ENCODE data around the gene NEK10.

Gene NEK10

DNA sequence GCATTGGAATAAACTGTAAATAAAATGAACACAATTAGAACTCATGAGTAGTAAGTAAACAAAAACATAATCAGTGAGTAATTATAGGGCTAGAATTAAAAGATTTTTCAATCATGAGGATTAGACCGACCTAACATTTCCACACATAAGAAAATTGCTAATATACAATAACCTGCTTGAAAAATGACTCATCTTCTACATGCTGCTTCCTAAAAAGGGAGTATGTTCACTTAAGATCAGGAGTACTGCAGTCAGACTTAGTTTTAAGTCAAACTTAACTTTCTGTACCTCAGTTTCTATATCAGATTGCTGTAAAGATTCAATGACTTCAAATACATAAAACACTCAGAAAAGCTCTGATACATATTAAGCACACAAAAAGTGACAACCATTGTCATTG, 22.6 kb upstream of the NEK10 start:
- Histone ChIP-seq H3K4me3 (ENCODE audit: low read length, poor library complexity, severe bottlenecking) (no peak overlapping the region), H3F3A (ENCODE audit: low read depth) (no peaks in the 10 kb centered on the region), H3K79me2 (ENCODE audit: insufficient read depth, low read length) (no peaks in the 10 kb centered on the region), H3K27me3 (ENCODE audit: insufficient read depth, low read length, poor library complexity, severe bottlenecking) (no peaks in the 10 kb centered on the region), H2AFZ (ENCODE audit: low read length) (no peak overlapping the region), H3K9me2 (replicated peaks; ENCODE audit: low read depth, low read length) (no peaks in the 10 kb centered on the region), H4K20me1 (ENCODE audit: insufficient read depth, low read length, poor library complexity, severe bottlenecking) (no peaks in the 10 kb centered on the region), H3K9me3 (ENCODE audit: insufficient read depth, low read depth, low read length) (no peaks in the 10 kb centered on the region), H3K4me2 (ENCODE audit: low read depth, low read length, poor library complexity, severe bottlenecking) (no peak overlapping the region), H3K4me1 (ENCODE audit: insufficient read depth, low read length, poor library complexity, severe bottlenecking) (no peaks in the 10 kb centered on the region), H3K9ac (ENCODE audit: low read depth, low read length, poor library complexity, severe bottlenecking) (no peak overlapping the region), H3K36me3 (ENCODE audit: insufficient read depth, low read length) (peaks cover 43% of the 10 kb centered on the region)
- TF ChIP-seq EZH2phosphoT487 (IDR thresholded peaks at IDR 0.05; ENCODE audit: borderline replicate concordance): no peak
- TF ChIP-seq, protein P1, sequence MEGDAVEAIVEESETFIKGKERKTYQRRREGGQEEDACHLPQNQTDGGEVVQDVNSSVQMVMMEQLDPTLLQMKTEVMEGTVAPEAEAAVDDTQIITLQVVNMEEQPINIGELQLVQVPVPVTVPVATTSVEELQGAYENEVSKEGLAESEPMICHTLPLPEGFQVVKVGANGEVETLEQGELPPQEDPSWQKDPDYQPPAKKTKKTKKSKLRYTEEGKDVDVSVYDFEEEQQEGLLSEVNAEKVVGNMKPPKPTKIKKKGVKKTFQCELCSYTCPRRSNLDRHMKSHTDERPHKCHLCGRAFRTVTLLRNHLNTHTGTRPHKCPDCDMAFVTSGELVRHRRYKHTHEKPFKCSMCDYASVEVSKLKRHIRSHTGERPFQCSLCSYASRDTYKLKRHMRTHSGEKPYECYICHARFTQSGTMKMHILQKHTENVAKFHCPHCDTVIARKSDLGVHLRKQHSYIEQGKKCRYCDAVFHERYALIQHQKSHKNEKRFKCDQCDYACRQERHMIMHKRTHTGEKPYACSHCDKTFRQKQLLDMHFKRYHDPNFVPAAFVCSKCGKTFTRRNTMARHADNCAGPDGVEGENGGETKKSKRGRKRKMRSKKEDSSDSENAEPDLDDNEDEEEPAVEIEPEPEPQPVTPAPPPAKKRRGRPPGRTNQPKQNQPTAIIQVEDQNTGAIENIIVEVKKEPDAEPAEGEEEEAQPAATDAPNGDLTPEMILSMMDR (conservative IDR thresholded peaks at IDR 0.05; ENCODE audit: low read length): no peak

- TF ChIP-seq, protein P1 (conservative IDR thresholded peaks at IDR 0.05; ENCODE audit: low read length): no peak
- no peak for TF ChIP-seq EZH2phosphoT487 (IDR thresholded peaks at IDR 0.05; ENCODE audit: borderline replicate concordance)
- H3K36me3 ChIP-seq (ENCODE audit: insufficient read depth, low read length): peaks cover 40% of the 10 kb centered on the region
- H3K9ac ChIP-seq (ENCODE audit: low read depth, low read length, poor library complexity, severe bottlenecking): no peak overlapping the region
- no peaks in the 10 kb centered on the region for H4K20me1 ChIP-seq (ENCODE audit: insufficient read depth, low read length, poor library complexity, severe bottlenecking)
- no peaks in the 10 kb centered on the region for H3K9me3 ChIP-seq (ENCODE audit: insufficient read depth, low read depth, low read length)
- no peaks in the 10 kb centered on the region for H3K9me2 ChIP-seq (replicated peaks; ENCODE audit: low read depth, low read length)
- no peak overlapping the region for H2AFZ ChIP-seq (ENCODE audit: low read length)
- no peak overlapping the region for H3K4me2 ChIP-seq (ENCODE audit: low read depth, low read length, poor library complexity, severe bottlenecking)
- H3K4me3 ChIP-seq (ENCODE audit: low read length, poor library complexity, severe bottlenecking): no peak overlapping the region
- no peaks in the 10 kb centered on the region for H3K79me2 ChIP-seq (ENCODE audit: insufficient read depth, low read length)
- no peaks in the 10 kb centered on the region for H3K4me1 ChIP-seq (ENCODE audit: insufficient read depth, low read length, poor library complexity, severe bottlenecking)
- no peaks in the 10 kb centered on the region for H3K27me3 ChIP-seq (ENCODE audit: insufficient read depth, low read length, poor library complexity, severe bottlenecking)
- no peaks in the 10 kb centered on the region for H3F3A ChIP-seq (ENCODE audit: low read depth)
Observed at GRCh38 chr3:27387625-27388024, 18.4 kb upstream of the NEK10 start.

GRCh38 chr3:27385504-27385903, 16.3 kb upstream of the NEK10 start:
- H3K79me2 ChIP-seq (ENCODE audit: insufficient read depth, low read length): no peaks in the 10 kb centered on the region
- no peaks in the 10 kb centered on the region for H4K20me1 ChIP-seq (ENCODE audit: insufficient read depth, low read length, poor library complexity, severe bottlenecking)
- H3F3A ChIP-seq (ENCODE audit: low read depth): no peaks in the 10 kb centered on the region
- H3K9ac ChIP-seq (ENCODE audit: low read depth, low read length, poor library complexity, severe bottlenecking): no peak overlapping the region
- H3K4me1 ChIP-seq (ENCODE audit: insufficient read depth, low read length, poor library complexity, severe bottlenecking): no peaks in the 10 kb centered on the region
- no peak overlapping the region for H3K4me3 ChIP-seq (ENCODE audit: low read length, poor library complexity, severe bottlenecking)
- no peaks in the 10 kb centered on the region for H3K9me3 ChIP-seq (ENCODE audit: insufficient read depth, low read depth, low read length)
- H3K4me2 ChIP-seq (ENCODE audit: low read depth, low read length, poor library complexity, severe bottlenecking): no peak overlapping the region
- no peak overlapping the region for H2AFZ ChIP-seq (ENCODE audit: low read length)
- H3K9me2 ChIP-seq (replicated peaks; ENCODE audit: low read depth, low read length): no peaks in the 10 kb centered on the region
- no peak for TF ChIP-seq EZH2phosphoT487 (IDR thresholded peaks at IDR 0.05; ENCODE audit: borderline replicate concordance)
- TF ChIP-seq, protein P1 (conservative IDR thresholded peaks at IDR 0.05; ENCODE audit: low read length): no peak
- peaks cover 45% of the 10 kb centered on the region for H3K36me3 ChIP-seq (ENCODE audit: insufficient read depth, low read length)
- no peaks in the 10 kb centered on the region for H3K27me3 ChIP-seq (ENCODE audit: insufficient read depth, low read length, poor library complexity, severe bottlenecking)

Data from Loucy (cell line).